ENCODE data around the gene EXTL2.
"Not testable (repeated sequence)": the region's sequence is repeated elsewhere in the genome, so short reads cannot be mapped to it uniquely, and the experiment has no call there.

EXTL2 gene, protein sequence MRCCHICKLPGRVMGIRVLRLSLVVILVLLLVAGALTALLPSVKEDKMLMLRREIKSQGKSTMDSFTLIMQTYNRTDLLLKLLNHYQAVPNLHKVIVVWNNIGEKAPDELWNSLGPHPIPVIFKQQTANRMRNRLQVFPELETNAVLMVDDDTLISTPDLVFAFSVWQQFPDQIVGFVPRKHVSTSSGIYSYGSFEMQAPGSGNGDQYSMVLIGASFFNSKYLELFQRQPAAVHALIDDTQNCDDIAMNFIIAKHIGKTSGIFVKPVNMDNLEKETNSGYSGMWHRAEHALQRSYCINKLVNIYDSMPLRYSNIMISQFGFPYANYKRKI

DNA sequence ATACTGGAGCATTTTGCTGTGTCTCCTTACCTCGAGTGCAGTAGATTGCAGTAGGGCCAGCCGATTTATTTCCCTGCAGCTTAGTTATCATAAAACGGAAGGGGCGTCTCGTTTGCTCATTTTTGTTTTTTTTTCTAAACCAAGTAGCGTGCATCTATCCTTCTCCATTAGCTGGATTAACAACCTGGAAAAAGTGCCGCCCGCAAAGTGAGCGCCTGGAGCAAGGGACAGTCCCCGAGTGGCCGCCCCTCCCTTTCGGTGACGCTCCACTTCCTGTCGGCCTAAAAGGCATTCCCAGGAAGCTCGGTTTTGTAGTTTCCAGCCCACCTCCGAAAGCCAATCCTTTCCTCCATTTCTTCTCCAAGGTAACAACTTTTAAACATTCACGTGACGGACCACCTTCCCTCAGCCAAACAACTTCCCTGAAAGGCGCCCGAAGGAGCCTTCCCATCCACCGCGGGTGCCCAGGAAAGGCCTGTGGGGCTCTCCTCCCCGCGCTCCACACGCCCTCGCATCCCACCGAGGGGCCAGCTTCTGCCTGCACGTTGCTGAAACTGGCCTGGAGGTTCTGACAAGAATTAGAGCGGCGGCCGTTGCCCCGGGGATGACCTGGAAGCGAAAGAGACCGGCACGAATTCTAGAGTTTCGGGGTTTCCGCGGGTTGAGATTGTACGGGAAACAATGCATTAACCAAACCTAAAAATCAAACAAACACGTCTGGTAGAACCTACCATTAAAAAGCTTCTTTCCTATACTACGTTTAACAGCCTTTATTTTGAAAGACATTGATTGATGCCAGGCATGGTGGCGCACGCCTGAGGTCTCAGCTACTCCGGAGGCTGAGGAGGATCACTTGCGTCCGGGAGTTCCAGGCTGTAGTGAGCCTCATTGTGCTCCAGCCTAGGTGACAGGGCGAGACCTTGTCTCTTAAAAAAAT lies at the start of gene EXTL2:
Gene EXTL2, minus strand, starts transcription at position 240 of the 937 bp plus-strand sequence. CDS start 6,085 bp downstream, outside the sequence.
- DNase-seq, result peak; percentile 77

DNA sequence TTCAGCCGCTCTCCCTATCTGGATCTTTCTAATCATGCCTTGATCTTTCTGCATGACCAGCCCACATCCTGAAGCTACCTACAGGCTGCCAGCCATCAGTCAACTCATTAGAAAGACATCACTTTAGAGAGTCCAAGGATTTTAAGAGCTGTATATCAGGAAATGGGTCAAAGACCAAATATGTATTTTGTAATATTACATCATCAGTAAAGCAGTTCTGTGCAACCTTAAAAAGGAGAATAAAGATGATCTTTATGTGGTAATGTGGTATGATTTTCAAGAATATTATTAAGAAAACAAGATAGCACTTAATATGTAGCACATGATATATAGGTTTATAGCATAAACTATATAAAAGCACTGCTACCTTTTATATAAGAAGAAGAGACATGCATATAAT lies 48.9 kb upstream of the EXTL2 start:
- DNase-seq, result no peak

DNA sequence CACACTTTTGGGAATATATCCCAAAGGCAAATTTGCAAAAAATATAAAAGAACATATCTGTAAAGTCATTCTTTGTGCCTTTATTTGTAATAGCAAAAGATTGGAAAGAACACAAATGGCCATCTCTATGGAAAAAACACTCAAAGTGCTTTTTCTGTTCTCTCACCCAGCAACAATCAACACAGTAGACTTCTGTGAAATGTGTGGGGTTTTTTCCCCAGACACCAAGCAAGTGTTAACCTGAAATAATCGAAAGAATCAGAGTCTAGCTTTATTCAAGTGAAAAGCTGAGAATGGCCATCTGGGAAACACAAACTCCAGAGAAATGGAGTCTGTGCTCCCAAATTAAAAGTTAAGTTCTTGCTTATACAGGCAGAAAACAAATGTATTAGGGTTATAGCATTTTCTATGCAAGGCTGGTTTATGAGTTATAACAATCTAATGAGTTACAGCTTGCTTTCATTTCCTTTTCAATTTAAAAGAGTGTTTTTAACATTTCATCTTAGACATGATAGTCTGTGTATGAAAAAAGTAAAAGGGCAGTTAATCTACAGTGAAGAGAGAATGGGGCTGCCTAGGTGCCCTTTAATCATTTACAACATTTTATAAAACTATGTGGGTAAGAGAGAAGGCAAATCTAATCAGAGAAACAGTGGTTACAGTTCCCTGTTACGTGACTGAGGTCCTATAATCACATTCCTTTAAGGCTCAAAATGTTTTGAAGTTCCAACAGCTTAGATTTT lies 47.8 kb upstream of the EXTL2 start:
- no peak for DNase-seq

DNA sequence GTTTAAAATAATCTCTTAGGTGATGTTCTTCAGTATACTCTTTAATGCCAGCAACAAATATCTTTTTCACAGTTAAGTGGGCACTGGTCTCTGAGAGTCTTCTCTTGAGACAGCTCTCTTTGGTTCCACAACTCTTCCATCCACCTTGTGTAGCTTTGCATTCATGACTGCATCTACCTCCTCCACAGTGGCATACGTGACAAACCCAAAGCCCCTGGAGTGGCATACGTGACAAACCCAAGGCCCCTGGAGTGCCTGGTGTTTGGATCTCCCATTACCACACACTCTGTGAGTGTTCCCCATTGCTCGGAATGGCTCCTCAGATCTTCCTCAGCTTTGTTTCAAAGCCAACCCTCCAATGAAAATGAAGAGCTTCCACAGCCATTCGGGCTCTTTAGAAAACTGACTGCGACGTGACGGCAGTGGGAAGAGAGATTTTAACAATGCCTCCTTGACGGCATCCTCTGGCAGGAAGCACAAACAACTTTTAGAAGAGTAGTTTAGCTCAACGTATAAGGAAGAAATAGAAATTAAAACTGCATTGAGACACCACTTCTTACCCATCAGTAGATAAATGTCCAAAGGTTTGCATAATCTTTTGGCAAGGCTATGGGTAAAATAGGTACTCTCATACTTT lies 47.1 kb upstream of the EXTL2 start:
- no peak for DNase-seq

DNA sequence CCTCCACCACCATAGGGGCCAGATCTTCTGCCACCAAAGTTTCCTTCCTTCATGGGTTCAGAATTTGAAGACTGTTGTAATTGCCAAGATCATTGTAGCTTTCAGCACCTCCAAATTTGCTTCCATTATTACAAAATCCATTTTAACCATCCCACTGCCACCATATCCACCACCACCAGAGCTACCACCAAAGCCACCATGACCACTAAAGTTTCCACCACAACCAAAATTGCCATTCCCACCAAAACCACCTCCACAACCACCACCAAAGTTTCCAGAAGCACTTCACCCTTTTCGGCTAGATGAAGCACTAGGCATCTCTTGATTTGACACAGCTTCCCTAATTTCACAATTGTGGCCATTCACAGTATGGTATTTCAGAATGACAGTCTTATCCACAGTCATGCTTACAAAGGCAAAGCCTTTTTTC lies 46.5 kb upstream of the EXTL2 start:
- peak; percentile 75 for DNase-seq

DNA sequence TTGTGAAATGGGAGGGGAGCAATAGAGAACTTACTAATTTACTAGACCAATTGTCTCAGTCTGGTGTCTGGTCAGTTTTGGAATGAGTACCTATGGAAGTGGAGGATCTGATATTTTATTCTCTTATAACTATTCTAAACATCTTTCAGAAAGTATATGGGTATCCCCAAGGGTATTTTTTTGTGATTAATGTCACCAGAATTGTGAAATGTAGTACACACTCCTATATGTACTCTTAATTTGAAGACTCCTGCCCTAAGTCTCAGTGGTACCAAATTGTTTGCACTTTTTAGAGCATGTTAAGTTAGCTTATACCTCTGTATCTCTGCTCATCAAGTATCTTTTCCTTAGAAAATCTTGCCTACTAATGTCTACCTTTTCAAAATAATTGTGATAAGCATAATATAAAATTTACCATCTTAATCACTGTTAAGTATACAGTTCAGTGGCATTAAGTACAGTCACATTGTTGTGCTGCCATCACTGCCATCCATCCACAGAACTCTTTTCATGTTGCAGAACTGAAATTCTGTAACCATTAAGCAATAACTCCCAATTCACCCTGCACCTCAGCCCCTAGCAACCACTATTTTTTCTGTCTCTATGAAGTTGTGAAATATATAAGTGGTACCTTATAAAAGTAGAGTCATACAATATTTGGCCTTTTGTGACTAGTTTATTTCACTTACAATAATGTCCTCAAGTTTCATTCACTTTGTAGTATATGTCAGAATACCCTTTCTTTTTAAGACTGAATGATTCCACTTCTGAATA lies 41.7 kb upstream of the EXTL2 start:
- no peak for DNase-seq

DNA sequence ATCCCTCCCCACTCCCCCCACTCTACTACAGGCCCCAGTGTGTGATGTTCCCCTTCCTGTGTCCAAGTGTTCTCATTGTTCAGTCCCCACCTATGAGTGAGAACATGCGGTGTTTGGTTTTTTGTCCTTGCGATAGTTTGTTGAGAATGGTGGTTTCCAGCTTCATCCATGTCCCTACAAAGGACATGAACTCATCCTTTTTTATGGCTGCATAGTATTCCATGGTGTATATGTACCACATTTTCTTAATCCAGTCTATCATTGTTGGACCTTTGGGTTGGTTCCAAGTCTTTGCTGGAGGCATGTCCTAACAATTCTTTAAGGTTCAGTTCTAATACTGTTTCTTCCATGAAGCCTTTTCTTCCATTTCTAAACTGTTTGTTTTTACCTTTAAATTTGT lies 38.9 kb upstream of the EXTL2 start:
- DNase-seq, result not testable (repeated sequence)

DNA sequence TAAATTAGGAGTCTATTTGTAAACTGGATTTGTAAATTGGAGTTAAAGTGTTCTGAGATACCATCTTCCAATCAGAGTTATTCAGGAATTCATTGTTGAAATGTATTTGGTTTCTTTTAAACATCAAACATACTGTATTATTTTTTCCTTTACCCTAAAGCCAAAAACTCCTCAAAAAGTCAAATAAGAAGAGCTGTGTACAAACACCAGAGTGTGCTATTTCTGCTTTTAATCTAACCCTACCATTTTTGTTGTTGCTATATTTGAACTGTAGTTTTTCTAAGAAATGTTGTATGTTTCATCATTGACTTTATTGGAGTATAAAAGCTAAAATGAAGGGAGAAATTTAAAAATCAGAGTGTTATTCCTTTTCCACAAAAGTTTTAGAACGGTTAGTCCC lies 37.1 kb upstream of the EXTL2 start:
- DNase-seq, result no peak

DNA sequence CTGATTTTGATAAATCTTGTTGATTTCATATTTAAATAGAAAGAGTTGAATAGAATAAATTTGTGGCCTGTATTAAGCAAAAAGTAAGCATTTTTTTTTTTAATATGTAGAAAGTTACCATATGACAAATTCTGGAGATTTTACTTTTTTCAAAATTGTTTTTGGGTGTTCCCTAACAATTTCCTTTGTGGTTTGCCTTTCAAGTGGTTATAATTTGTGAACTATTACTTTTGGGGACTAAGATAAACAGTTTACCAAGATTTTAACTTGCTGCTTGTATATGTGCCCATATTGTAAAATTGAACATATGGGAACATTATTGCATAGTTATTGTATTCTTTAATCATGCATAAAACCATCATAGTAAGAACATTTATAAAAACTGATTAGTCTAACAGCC lies 35.9 kb upstream of the EXTL2 start:
- DNase-seq, result no peak

DNA sequence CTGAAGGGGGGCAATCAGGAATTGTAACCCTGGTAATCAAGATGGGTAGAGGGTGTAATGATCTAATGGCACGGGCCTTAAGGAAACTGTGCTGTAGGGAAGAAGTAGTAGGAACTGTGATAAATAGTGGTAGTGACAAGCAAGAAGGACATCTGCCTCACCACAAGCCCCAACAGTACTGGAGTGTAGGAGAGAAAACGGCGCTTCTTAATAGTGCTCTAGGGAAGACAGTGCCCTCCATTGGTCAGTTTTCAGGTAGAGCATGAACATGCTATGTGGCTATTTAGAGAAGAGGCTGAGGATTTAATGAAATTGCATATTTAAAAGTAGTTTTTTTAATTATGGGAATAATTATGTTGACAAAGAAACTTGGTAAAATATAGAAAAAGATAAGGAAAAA lies 33.5 kb upstream of the EXTL2 start:
- no peak for DNase-seq

DNA sequence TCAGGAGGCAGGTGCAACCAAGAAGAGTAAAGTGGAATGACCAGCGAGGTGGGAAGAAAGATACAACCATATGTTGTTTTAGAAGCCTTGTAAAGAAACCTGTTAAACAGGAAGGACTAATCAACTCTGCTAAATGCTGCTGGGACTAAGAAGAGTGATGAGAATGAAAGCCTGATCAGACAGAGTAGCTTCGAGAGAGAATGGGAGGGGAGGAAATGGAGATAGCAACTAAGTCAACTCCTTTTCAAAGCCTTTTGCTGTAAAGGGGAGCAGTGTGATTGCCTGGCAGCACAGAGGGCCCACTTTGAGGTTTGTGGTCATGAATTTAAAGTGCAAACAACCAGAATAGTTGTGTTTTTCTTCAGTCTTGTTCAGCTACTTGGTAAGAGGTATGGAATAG lies 32.6 kb upstream of the EXTL2 start:
- no peak for DNase-seq

DNA sequence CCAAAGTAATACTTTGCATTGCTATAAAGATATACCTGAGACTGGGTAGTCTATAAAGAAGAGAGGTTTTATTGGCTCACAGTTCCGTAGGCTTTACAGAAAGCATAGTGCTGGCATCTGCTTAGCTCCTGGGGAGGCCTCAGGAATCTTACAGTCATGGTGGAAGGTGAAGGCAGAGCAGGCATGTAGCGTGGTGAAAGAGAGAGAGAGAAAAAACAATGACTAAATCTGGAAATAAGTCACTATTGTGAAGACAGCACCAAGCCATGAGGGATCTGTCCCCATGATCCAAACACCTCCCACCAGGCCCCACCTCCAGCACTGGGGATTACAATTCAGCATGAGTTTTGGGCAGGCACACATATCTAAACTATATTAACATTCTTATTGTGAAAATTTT lies 31.6 kb upstream of the EXTL2 start:
- DNase-seq, result no peak

DNA sequence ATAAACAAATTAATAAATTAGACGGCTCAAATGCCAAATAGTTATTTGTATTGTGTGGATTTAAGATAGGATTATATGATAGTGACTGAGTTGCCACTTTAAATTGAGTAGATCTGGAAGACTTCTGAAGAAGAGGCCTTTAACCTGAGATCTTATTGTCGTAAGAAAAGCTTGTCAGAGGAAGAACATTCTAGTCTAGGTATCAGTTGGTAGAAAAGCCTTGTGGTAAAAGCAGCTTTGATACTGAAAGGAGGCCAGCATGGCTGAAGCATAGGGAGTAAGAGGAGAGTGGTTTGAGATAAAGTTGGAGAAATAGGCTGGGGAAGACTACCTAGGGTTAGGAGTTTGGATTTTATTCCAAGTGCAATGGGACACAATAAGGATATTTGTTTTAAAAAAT lies 30.3 kb upstream of the EXTL2 start:
- DNase-seq, result no peak

DNA sequence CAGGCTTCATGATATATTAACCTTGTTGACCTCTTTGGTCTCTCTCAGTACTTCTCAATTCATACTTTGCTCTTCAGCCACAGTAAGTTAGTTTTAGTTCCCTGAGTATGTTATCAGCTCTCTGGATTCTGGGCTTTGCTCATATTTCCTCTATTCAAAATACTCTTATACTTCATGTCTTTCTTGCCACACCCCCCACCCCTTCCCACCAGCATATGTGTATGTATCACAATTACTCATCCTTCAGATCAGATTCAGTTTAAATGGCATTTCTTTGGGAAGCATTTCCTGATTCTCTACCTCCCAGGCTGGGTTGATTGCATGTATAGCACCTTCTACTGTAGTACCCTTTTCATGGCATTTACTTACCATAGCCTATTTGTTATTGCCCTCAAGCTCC lies 29.6 kb upstream of the EXTL2 start:
- no peak for DNase-seq

DNA sequence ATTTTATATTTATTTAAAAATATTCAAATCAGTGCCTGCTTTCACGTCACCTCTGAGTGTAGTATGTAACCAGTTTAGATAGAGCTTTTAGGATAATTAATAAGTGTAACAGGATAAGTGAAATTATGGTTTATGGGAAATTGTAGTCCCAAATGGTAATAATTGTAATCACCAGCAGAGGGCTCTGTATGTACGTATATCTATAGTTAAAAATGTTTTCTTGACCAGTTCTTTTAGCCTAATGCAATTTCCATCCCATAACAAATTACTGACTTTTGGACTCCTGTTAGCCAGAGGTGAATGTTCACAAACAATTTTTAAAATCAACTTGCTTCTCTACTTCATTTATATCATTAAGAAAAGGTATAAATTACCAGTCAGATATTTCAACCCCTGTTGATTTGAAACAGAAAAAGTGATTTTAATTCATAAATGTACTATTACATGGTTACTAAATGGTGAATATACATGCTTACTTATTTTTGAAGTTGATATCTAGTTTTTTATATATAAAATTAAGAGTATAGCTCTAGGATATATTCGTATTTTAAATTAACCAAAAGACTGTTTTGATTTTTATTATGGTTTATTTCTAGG lies 26.6 kb upstream of the EXTL2 start:
- DNase-seq, result no peak

DNA sequence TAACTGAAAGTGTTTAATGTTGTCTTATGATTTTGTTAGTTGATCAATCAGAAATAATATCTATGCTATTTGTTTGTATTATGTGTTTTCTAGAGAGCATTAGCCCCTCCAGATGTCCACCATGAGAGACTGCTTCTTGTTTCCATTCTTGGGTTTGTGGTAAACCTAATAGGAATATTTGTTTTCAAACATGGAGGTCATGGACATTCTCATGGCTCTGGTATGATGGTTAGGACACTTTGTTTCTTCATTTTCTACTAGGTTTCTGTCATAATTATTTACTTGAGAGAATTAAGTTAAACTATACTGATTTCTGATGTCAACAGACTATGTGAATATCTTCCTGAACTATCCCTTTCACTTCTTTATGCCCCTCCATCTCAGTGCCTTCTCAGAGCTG lies 17.4 kb upstream of the EXTL2 start:
- no peak for DNase-seq

DNA sequence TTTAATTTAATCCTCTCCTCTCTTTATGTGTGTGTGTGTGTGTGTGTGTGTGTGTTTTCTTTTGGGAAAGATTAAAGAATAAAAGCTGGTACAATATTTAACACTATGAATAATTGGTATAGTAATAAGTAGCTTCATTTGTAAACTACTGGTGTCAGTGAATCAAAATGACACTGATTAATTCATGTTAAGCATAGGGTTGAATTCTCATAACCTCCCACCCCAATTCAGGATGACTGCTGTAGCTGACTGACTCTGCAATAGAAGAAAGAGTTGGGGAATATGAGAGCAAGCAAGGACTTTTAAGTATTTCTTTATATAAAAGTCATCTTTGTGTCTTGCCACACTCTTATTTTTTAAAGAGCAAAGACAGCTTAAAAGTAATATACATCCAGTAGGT lies 14.4 kb upstream of the EXTL2 start:
- DNase-seq, result no peak

DNA sequence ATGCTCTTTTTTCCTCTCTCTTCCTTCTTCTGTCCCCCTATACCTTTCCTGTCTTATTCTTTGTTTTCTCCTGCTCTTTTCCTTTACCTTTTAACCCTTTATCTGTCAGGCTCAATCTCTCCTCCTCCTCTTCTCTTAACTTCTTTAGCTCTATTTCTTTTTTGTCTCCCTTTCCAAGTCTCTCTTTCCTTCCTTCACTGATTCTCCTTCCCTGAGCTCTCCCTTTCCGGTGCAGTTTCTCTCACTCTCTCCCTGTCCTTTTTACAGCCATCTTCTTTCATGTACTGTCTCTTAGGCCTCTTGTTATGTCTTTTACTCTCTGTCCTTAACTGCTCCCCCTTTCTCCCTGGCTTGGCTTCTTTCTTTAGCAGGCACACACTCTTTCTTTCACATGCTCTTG lies 13.2 kb upstream of the EXTL2 start:
- DNase-seq, result no peak

DNA sequence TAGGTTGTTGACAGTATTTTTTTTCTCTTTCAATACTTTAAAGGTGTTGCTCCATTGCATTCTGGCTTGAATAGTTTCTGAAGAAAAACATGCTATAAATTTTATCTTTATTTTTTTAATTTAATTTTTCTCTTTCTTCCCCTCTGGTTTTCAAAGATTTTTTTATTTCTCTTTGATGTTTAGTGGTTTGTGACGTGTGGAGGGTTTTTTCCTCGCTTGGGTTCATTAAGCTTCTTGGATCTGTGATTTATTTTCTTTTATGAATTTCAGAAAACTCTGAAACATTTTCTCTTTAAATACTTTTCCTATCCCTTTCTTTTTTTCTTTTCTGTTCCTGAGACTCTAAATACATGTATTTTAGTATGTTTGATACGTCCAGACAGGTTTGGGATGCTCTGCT lies 10.5 kb upstream of the EXTL2 start:
- DNase-seq, result no peak

DNA sequence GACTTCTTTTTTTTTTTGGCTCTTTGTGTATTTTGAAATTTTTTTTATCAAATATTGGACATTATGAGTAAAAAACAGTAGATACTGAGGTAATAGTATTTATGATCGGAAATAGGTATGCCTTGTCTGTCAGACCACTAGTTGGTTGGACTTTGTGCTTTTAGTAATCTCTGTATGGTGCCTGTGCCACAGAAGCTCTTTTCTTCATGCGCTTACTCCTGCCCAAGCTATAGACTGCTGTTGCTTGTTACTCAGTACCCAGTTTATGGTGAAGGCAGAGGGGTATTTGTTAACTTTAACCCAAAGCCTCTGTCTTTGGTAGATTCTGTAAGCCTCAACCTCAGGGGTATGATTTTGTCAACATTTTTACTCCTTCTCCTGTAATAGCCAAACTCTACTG lies 9.9 kb upstream of the EXTL2 start:
- DNase-seq, result no peak

DNA sequence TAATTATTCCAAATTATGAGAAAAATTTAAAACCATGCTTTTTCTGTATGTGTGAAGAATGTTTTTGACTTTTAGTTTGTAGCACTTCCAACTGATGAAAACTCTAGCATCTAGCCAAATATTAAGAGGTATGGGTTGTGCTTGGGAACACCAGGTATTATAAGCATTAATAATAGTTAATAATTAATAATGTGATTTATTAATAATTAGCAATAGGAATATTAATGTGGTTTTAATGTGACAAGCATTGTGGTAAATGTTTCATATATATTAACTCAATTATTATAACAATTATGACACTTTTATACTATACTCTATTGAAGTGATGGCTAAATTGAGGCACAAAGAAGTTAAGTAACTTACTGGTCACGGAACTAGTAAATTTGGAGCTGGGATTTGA lies 9.1 kb upstream of the EXTL2 start:
- DNase-seq, result no peak

DNA sequence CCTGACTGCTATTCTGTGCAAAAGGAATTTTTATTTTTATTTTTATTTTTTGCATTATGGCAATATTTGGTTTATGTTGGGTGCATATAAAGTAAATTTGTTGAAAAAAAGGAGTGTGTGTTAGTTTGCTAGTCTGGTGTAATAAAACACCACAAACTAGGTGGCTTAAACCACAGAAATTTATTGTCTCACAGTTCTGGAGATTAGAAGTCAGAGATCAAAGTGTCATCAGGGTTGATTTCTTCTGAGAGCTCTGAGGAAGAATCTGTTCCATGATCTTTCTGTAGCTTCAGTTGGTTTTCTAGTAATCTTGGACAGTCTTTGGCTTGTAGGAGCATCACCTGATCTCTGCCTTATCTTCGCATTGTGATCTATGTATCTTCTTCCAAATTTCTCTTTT lies 7.7 kb upstream of the EXTL2 start:
- no peak for DNase-seq
